Upper lobe of right lung (tissue), 1 donor: ENCODE measurements around the gene ENO1. TPM values are rescaled to one million over a fixed set of nuclear protein-coding genes. Genes with fewer than 3 reads are reported as not detected.
"Not testable (repeated sequence)": the region's sequence is repeated elsewhere in the genome, so short reads cannot be mapped to it uniquely, and the experiment has no call there.

Experiments
- ATAC-seq: fragments of 200-7000 bp; cut with Tn5 transposase; one replicate; pipeline ENCODE4 v1.9.1; 2020; ENCODE audit warnings: mild to moderate bottlenecking, moderate library complexity
- DNase-seq: peaks from one replicate; pipeline ENCODE4 v3.0.0-alpha.2; 2020
- H3K27ac ChIP-seq: fragments of 200-600 bp; one replicate; pipeline ENCODE4 v1.8.0; 2022
- H3K27me3 ChIP-seq: fragments of 200-600 bp; one replicate; pipeline ENCODE4 v1.8.0; 2022; ENCODE audit warnings: mild to moderate bottlenecking
- H3K36me3 ChIP-seq: fragments of 200-600 bp; one replicate; pipeline ENCODE4 v1.8.0; 2022
- H3K4me1 ChIP-seq: fragments of 200-600 bp; one replicate; pipeline ENCODE4 v1.8.0; 2022
- H3K4me3 ChIP-seq: fragments of 200-600 bp; one replicate; pipeline ENCODE4 v1.8.0; 2022; ENCODE audit warnings: mild to moderate bottlenecking
- H3K9me3 ChIP-seq: fragments of 200-600 bp; one replicate; pipeline ENCODE4 v1.8.0; 2022
- CTCF ChIP-seq: fragments of 200-600 bp; IDR thresholded peaks from one replicate; pipeline ENCODE4 v1.8.0; 2022; ENCODE audit warnings: antibody characterized with exemption
- intact Hi-C: fragments of 100-400 bp; cut with DNase I; formaldehyde crosslinking; loops from one replicate; pipeline ENCODE4 v1.11.0; 2022
- total RNA-seq: library from RNA; stranded (reverse); fragmentation: NEBNext Ultra II Directional; extraction: Animal tissue kit (Norgen Biotek cat#: 25700); gene quantifications from one replicate; pipeline ENCODE4 v1.2.1, GENCODE V29; 2021
- donor health status: DM: no; HTN: yes; CAD: no; lungs with severe emphysema.

Gene ENO1
- total RNA-seq, 1 donor from 2014 or later = 640 TPM

DNA sequence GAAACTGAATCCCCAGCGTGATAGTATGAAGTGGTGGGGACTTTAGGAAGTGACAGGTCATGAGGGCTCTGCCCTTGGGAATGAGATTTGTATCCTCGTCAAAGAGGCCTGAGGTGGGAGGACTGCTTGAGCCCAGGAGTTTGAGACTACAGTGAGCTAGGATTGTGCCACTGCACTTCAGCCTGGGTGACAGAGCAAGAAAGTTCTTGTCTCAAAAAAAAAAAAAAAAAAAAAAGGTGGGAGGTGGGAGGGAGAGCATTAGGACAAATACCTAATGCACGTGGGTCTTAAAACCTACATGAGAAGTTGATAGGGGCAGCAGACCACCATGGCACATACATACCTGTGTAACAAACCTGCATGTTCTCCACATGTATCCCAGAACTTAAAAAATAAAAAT is 37.1 kb downstream of the ENO1 start:
- Histone ChIP-seq H3K27ac (no peak overlapping the region), H3K9me3 (no peaks in the 10 kb centered on the region), H3K4me3 (no peak overlapping the region), H3K4me1 (no peaks in the 10 kb centered on the region), H3K27me3 (no peaks in the 10 kb centered on the region), H3K36me3 (no peaks in the 10 kb centered on the region)
- TF ChIP-seq CTCF = no peak
- DNase-seq = no peak
- intact Hi-C loops = no loop called here
- no peak for ATAC-seq

GRCh38 chr1:8839990-8840389 is 38.5 kb downstream of the ENO1 start:
- Histone ChIP-seq H3K36me3 (no peaks in the 10 kb centered on the region), H3K9me3 (no peaks in the 10 kb centered on the region), H3K4me3 (no peak overlapping the region), H3K4me1 (no peaks in the 10 kb centered on the region), H3K27me3 (no peaks in the 10 kb centered on the region), H3K27ac (no peak overlapping the region)
- DNase-seq (no peak), ATAC-seq (no peak)
- intact Hi-C loops = no loop called here
- no peak for TF ChIP-seq CTCF

DNA sequence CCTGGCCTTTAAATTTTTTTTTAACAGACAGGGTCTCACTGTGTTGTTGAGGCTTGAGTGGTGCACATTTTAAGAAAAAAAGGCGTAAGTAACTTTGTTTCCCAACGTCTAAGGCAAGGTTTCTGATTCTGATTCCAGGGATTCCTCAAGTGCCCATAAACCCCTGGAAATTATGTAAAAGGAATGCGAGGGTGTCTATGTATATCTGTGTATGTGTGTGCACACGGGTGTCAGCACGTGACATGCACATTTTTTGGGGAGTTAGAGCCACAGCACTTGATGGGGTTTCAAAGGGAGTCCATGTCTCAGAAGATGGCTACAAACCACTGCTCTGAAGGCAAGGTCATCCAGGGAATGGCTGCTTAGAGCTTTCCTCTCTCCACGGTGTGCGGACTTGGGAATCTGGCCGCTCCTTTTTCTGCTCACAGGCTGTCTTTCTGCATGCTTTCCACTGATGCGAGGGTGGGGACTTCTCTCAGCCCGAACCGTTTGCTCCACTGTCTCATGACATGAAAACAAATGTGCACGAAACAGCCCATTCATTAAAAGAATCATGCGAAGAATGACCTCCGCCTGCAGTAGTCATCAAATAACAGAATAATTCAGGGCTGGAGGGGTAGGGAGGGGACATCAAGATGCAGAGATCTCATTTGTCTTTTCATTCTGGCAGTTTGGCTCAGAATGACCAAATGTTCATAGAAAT is 42.4 kb downstream of the ENO1 start:
- no peak for DNase-seq
- H3K9me3 ChIP-seq = no peaks in the 10 kb centered on the region
- H3K27ac ChIP-seq = no peak overlapping the region
- no peak for TF ChIP-seq CTCF
- H3K27me3 ChIP-seq = no peaks in the 10 kb centered on the region
- H3K36me3 ChIP-seq = no peaks in the 10 kb centered on the region
- ATAC-seq = no peak
- intact Hi-C loops = no loop called here
- H3K4me3 ChIP-seq = no peak overlapping the region
- H3K4me1 ChIP-seq = no peaks in the 10 kb centered on the region

DNA sequence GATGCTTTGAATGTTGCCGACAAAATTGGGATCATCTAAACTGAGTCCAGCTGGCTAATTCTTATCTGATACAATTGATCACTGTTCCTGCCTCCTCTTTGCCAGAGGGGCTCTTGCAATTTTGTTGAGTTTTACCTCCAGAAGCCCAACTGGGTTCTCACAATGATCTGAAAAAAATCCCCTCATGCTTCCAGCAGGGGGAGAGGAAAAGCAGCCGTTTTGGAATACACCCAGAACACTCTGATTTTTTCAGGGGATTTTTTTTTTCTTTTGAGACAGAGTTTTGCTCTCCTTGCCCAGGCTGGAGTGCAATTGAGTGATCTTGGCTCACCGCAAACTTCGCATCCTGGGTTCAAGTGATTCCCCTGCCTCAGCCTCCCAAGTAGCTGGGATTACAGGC is 47.1 kb downstream of the ENO1 start:
- intact Hi-C loops = no loop called here
- peaks cover 5% of the 10 kb centered on the region for H3K4me1 ChIP-seq
- no peaks in the 10 kb centered on the region for H3K36me3 ChIP-seq
- no peaks in the 10 kb centered on the region for H3K27me3 ChIP-seq
- no peak overlapping the region for H3K4me3 ChIP-seq
- no peak overlapping the region for H3K27ac ChIP-seq
- DNase-seq (no peak), ATAC-seq (no peak)
- H3K9me3 ChIP-seq = no peaks in the 10 kb centered on the region
- TF ChIP-seq CTCF = peak; percentile 31

DNA sequence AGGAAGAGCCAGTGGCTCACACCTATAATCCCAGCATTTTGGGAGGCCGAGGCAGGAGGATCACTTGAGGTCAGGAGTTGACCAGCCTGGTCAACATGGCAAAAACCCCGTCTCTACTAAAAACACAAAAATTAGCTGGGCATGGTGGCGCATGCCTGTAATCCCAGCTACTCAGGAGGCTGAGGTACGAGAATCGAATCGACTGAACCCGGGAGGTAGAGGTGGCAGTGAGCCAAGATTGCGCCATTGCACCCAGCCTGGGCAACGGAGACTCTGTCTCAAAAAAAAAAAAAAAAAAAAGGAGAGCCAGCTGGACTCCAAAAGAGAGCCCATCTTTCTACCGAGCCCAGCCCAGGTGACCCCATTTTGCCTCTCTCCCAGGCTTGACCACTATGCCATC is 47.8 kb downstream of the ENO1 start:
- H3K27ac ChIP-seq, H3K4me3 ChIP-seq, ATAC-seq, H3K27me3 ChIP-seq, H3K36me3 ChIP-seq, H3K4me1 ChIP-seq, H3K9me3 ChIP-seq, intact Hi-C loops: not testable (repeated sequence)
- peak; percentile 27 for DNase-seq

- H3K36me3 ChIP-seq = no peaks in the 10 kb centered on the region
- H3K27me3 ChIP-seq = no peaks in the 10 kb centered on the region
- DNase-seq (no peak), ATAC-seq (peak; percentile 18)
- H3K4me1 ChIP-seq = peaks cover 21% of the 10 kb centered on the region
- intact Hi-C loops = no loop called here
- no peak overlapping the region for H3K4me3 ChIP-seq
- H3K9me3 ChIP-seq = no peaks in the 10 kb centered on the region
- TF ChIP-seq CTCF = no peak
- no peak overlapping the region for H3K27ac ChIP-seq
These were observed 52.5 kb downstream of the ENO1 start for GRCh38 chr1:8825985-8826481.
